HEK293T (cell line): Measurements from ENCODE around the gene HM13.

Experiments used
- CTCF ChIA-PET: fragments of 350-600 bp; formaldehyde crosslinking; extraction: SDS; loops from one replicate; lab custom pipeline; 2021; ENCODE audit warnings: antibody characterized with exemption, inconsistent platforms; lab: Yijun Ruan, JAX
- POLR2A ChIA-PET: fragments of 350-600 bp; formaldehyde crosslinking; extraction: SDS; loops from one replicate; lab custom pipeline; 2020; ENCODE audit warnings: antibody characterized with exemption, inconsistent platforms; lab: Yijun Ruan, JAX
- DNase-seq: peaks from one replicate; pipeline ENCODE4 v3.0.0; 2012; ENCODE audit warnings: mixed read lengths; ENCODE audit errors: extremely low spot score
- ARNT ChIP-seq: fragments of 450-650 bp; IDR thresholded peaks from 2 replicates; pipeline ENCODE4 v1.6.1; 2017; ENCODE audit warnings: mild to moderate bottlenecking
- BHLHE40 ChIP-seq: fragments of 450-650 bp; IDR thresholded peaks from 2 replicates; pipeline ENCODE4 v1.6.1; 2016; ENCODE audit warnings: mild to moderate bottlenecking, moderate library complexity, borderline replicate concordance
- CTBP1 ChIP-seq: fragments of 450-650 bp; IDR thresholded peaks from 2 replicates; pipeline ENCODE4 v1.6.1; 2016; ENCODE audit warnings: borderline replicate concordance
- ELF4 ChIP-seq: fragments of 450-650 bp; IDR thresholded peaks from 2 replicates; pipeline ENCODE4 v1.6.1; 2017; ENCODE audit warnings: antibody characterized with exemption
- FOXA1 ChIP-seq: fragments of 450-650 bp; IDR thresholded peaks from 2 replicates; pipeline ENCODE4 v1.6.1; 2016; ENCODE audit warnings: mild to moderate bottlenecking
- FOXK2 ChIP-seq: fragments of 450-650 bp; IDR thresholded peaks from 2 replicates; pipeline ENCODE4 v1.6.1; 2016; ENCODE audit warnings: mild to moderate bottlenecking
- FOXM1 ChIP-seq: fragments of 450-650 bp; IDR thresholded peaks from 2 replicates; pipeline ENCODE4 v1.6.1; 2017; ENCODE audit warnings: mild to moderate bottlenecking, borderline replicate concordance
- HDGF ChIP-seq: fragments of 450-650 bp; IDR thresholded peaks from 2 replicates; pipeline ENCODE4 v1.6.1; 2017; ENCODE audit warnings: antibody characterized with exemption, borderline replicate concordance
- L3MBTL2 ChIP-seq: fragments of 450-650 bp; conservative IDR thresholded peaks from 2 replicates; pipeline ENCODE4 v1.6.1; 2016; ENCODE audit warnings: mild to moderate bottlenecking
- LEF1 ChIP-seq: fragments of 450-650 bp; IDR thresholded peaks from 2 replicates; pipeline ENCODE4 v1.6.1; 2017; ENCODE audit warnings: mild to moderate bottlenecking, borderline replicate concordance
- NFRKB ChIP-seq: fragments of 450-650 bp; IDR thresholded peaks from 2 replicates; pipeline ENCODE4 v1.6.1; 2016; ENCODE audit warnings: mild to moderate bottlenecking, moderate library complexity
- PKNOX1 ChIP-seq: fragments of 450-650 bp; IDR thresholded peaks from 2 replicates; pipeline ENCODE4 v1.6.1; 2016
- SP1 ChIP-seq: fragments of 450-650 bp; IDR thresholded peaks from 2 replicates; pipeline ENCODE4 v1.6.1; 2017
- SUZ12 ChIP-seq: fragments of 450-650 bp; IDR thresholded peaks from 2 replicates; pipeline ENCODE4 v1.6.1; 2016; ENCODE audit warnings: mild to moderate bottlenecking
- TARDBP ChIP-seq: fragments of 450-650 bp; IDR thresholded peaks from 2 replicates; pipeline ENCODE4 v1.6.1; 2016
- ZNF384 ChIP-seq: fragments of 450-650 bp; IDR thresholded peaks from 2 replicates; pipeline ENCODE4 v1.6.1; 2016

HM13 gene

GRCh38 chr20:31566658-31567379 lies 52.6 kb downstream of the HM13 start:
- TF ChIP-seq FOXA1 (no peak), FOXM1 (no peak), HDGF (no peak), PKNOX1 (no peak), FOXK2 (no peak), ARNT (no peak), BHLHE40 (no peak), LEF1 (no peak), CTBP1 (no peak), NFRKB (no peak), L3MBTL2 (no peak)
- ChIA-PET POLR2A (interaction anchor here (1.4 to 11.7 kb wide), 2 partner anchors 10 to 42 kb away, joined by 6 to 260 read pairs; partner anchors contain the start of gene ID1), CTCF (interaction anchor here (1.1 to 7.0 kb wide), 4 partner anchors 9 to 157 kb away, joined by 3 to 107 read pairs (median 8); no protein-coding TSS in a partner anchor)
- no peak for DNase-seq

- ChIA-PET CTCF (interaction anchor here (1.1 to 7.0 kb wide), 4 partner anchors 9 to 156 kb away, joined by 3 to 107 read pairs (median 8); no protein-coding TSS in a partner anchor), POLR2A (interaction anchor here (1.4 to 11.7 kb wide), 2 partner anchors 11 to 41 kb away, joined by 6 to 260 read pairs; partner anchors contain the start of gene ID1)
- no peak for DNase-seq
- TF ChIP-seq CTBP1 (no peak), FOXM1 (no peak), NFRKB (no peak), ZNF384 (no peak), ARNT (no peak), FOXA1 (no peak), SP1 (no peak)
These were observed 53.1 kb downstream of the HM13 start for GRCh38 chr20:31567380-31567720.

DNA sequence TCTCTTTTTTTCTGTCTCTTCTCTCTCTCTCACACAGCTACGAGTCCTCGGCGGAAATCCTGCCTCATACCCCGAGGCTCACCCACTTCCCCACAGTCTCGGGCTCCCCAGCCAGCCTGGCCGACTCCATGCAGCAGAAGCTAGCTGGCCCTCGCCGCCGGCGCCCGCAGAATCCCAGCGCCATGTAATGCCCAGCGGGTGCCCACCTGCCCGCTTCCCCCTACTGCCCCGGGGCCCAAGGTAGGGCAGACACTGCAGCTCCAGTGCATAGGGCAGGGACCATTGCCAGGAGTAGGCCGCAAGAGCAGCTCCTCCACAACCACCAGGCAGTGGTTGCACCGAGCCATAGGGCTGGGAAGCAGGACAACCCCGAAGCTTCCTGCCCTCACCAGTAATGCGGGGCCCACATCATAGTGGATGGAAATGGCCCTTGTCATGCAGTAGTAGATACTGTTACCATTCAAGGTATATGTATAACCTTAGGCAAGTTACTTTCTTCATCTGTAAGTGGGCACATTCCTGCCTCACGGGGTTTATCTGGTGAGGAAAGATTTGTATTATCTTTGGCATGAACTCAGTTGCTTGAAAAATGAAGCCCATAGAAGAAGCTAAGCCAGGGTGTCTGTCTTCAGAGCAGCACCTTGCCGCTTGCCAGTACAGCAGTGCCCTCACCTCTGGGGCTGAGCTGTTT lies 53.9 kb downstream of the HM13 start:
- no peak for DNase-seq
- TF ChIP-seq PKNOX1: no peak
- TF ChIP-seq FOXA1: no peak
- TF ChIP-seq ZNF384: no peak
- no peak for TF ChIP-seq FOXM1
- TF ChIP-seq CTBP1: no peak
- no peak for TF ChIP-seq BHLHE40
- TF ChIP-seq FOXK2: no peak
- no peak for TF ChIP-seq ARNT
- TF ChIP-seq TARDBP: no peak
- no peak for TF ChIP-seq NFRKB
- TF ChIP-seq L3MBTL2: no peak
- TF ChIP-seq LEF1: no peak
- TF ChIP-seq SP1: no peak
- POLR2A ChIA-PET: interaction anchor here (1.2 to 11.7 kb wide), 2 partner anchors 11 to 40 kb away, joined by 3 to 260 read pairs; partner anchors contain the start of gene ID1
- CTCF ChIA-PET: interaction anchor here (0.7 to 7.0 kb wide), 7 partner anchors 8 to 156 kb away, joined by 3 to 107 read pairs (median 8); no protein-coding TSS in a partner anchor

- no peak for TF ChIP-seq ZNF384
- TF ChIP-seq PKNOX1: no peak
- TF ChIP-seq ARNT: no peak
- TF ChIP-seq SP1: no peak
- TF ChIP-seq FOXA1: no peak
- TF ChIP-seq L3MBTL2: no peak
- no peak for TF ChIP-seq NFRKB
- no peak for TF ChIP-seq HDGF
- no peak for TF ChIP-seq ELF4
- TF ChIP-seq FOXK2: no peak
- TF ChIP-seq SUZ12: no peak
- no peak for TF ChIP-seq BHLHE40
- TF ChIP-seq TARDBP: no peak
- TF ChIP-seq CTBP1: no peak
- no peak for TF ChIP-seq FOXM1
- no peak for TF ChIP-seq LEF1
- ChIA-PET CTCF (interaction anchor here (0.7 to 7.0 kb wide), 9 partner anchors 9 to 155 kb away, joined by 3 to 107 read pairs (median 4); partner anchors contain the start of gene ID1), POLR2A (interaction anchor here (1.2 to 11.7 kb wide), 3 partner anchors 9 to 40 kb away, joined by 3 to 260 read pairs (median 3); partner anchors contain the start of gene ID1)
- no peak for DNase-seq
These were observed 54.5 kb downstream of the HM13 start for GRCh38 chr20:31568773-31569162.

DNA sequence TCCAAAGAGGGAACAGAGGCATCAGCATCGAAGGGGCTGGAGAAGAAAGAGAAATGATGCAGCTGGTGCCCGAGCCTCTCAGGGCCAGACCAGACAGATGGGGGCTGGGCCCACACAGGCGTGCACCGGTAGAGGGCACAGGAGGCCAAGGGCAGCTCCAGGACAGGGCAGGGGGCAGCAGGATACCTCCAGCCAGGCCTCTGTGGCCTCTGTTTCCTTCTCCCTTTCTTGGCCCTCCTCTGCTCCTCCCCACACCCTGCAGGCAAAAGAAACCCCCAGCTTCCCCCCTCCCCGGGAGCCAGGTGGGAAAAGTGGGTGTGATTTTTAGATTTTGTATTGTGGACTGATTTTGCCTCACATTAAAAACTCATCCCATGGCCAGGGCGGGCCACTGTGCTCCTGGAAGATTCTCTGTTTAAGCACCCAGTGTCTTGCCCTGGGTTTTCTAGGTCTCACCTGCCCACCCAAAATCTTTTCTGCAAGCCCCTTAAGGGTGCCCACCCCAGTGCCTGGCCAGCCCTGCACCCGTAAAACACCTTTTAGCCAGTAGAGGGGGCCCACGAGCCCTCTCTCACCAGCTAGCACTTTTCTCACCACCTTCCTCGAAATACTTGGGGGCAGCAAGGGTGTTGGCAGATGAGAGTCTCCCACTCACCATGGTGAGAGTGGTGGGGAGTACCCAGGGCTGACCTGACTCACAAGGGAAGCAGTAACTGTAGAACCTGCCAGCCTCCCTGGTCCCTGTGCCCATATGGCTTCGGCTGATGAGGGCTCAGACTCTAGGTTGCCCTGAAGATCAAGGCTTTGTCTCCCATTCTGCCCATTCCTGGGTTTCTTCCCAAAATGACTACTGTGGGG lies 55.1 kb downstream of the HM13 start:
- POLR2A ChIA-PET: interaction anchor here (1.0 to 11.7 kb wide), 3 partner anchors 10 to 52 kb away, joined by 3 to 260 read pairs (median 3); partner anchors contain the start of gene ID1

More for the DNA sequence above, 55.1 kb downstream of the HM13 start:
- DNase-seq: peak; percentile 48
- CTCF ChIA-PET: interaction anchor here (0.6 to 7.0 kb wide), 10 partner anchors 9 to 43 kb away, joined by 3 to 107 read pairs (median 4); partner anchors contain the start of gene ID1
- TF ChIP-seq ZNF384 (no peak), PKNOX1 (no peak), ARNT (no peak), BHLHE40 (no peak), NFRKB (no peak), CTBP1 (no peak), SP1 (no peak), HDGF (no peak; the same call in 1 of the 2 replicates), ELF4 (no peak), FOXA1 (no peak), TARDBP (no peak), L3MBTL2 (no peak), LEF1 (no peak), FOXK2 (no peak), SUZ12 (no peak), FOXM1 (no peak)
